ENCODE data around the gene FUT7.
"Not testable (repeated sequence)": the region's sequence is repeated elsewhere in the genome, so short reads cannot be mapped to it uniquely, and the experiment has no call there.

FUT7 gene

GRCh38 chr9:137034709-137035506, 3.0 kb upstream of the FUT7 start:
- peak; percentile 73 for DNase-seq (ENCODE audit: low read depth)
- peak; percentile 98 for TF ChIP-seq CTCF (IDR thresholded peaks at IDR 0.05; ENCODE audit: low read depth, low read length, missing control alignments)
- H3K4me3 ChIP-seq (ENCODE audit: low read depth, low read length) = no peak overlapping the region

- DNase-seq (ENCODE audit: low read depth) = no peak
- no peak overlapping the region for H3K4me3 ChIP-seq (ENCODE audit: low read depth, low read length)
- no peak for TF ChIP-seq CTCF (IDR thresholded peaks at IDR 0.05; ENCODE audit: low read depth, low read length, missing control alignments)
These were observed 2.3 kb upstream of the FUT7 start for GRCh38 chr9:137034039-137034708.

- DNase-seq (ENCODE audit: low read depth); H3K4me3 ChIP-seq (ENCODE audit: low read depth, low read length): not testable (repeated sequence)
These were observed 1.6 kb upstream of the FUT7 start for GRCh38 chr9:137033481-137033880.

- no peak for DNase-seq (ENCODE audit: low read depth)
- no peak for TF ChIP-seq CTCF (IDR thresholded peaks at IDR 0.05; ENCODE audit: low read depth, low read length, missing control alignments)
- H3K4me3 ChIP-seq (ENCODE audit: low read depth, low read length) = no peak overlapping the region; the same call in 1 of the 2 replicates
These were observed 970 bp upstream of the FUT7 start for GRCh38 chr9:137032858-137033257.

- TF ChIP-seq CTCF (IDR thresholded peaks at IDR 0.05; ENCODE audit: low read depth, low read length, missing control alignments) = no peak
- no peak for DNase-seq (ENCODE audit: low read depth)
- H3K4me3 ChIP-seq (ENCODE audit: low read depth, low read length) = no peak overlapping the region
These were observed 1.1 kb downstream of the FUT7 start for GRCh38 chr9:137030538-137031527.

- TF ChIP-seq CTCF (IDR thresholded peaks at IDR 0.05; ENCODE audit: low read depth, low read length, missing control alignments) = no peak
- H3K4me3 ChIP-seq (ENCODE audit: low read depth, low read length) = no peak overlapping the region
- DNase-seq (ENCODE audit: low read depth) = no peak
These were observed 1.9 kb downstream of the FUT7 start for GRCh38 chr9:137030006-137030405.
